Measurements from ENCODE around the gene ROBO1. TPM values are rescaled to one million over a fixed set of nuclear protein-coding genes. Genes with fewer than 3 reads are reported as not detected.

ROBO1 gene
- total RNA-seq, 1 donor from 2014 or later = 0.16 TPM

DNA sequence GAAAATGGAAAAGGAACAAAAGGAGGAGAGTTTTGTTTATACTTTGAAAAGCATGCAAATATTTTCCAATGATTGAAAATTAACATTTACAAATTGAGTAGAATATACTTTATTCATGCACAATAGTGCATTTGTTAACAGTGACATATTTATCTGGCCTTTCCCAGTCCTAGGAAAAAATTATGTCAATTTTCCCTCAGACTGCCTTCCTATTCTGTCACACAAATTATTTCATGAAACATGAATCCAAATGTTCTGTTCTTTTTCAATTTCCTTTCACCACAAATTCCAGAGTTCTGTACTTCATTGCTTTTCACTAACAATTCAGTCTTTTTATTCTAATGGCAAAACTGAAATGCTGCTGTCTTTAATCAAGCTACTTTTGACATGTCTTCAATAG lies 945.1 kb downstream of the ROBO1 start:
- no peaks in the 10 kb centered on the region for H3K4me1 Mint-ChIP-seq (ENCODE audit: low read depth)
- no peaks in the 10 kb centered on the region for H3K36me3 Mint-ChIP-seq (ENCODE audit: low read depth)
- H3K9me3 Mint-ChIP-seq = peaks cover 8% of the 10 kb centered on the region
- H3K27me3 Mint-ChIP-seq (ENCODE audit: insufficient read depth) = no peaks in the 10 kb centered on the region
- intact Hi-C loops (cut with micrococcal nuclease) = no loop called here
- no peak overlapping the region for H3K4me3 Mint-ChIP-seq
- no peak overlapping the region for H3K27ac Mint-ChIP-seq
- no peak for DNase-seq (ENCODE audit: low spot score)

GRCh38 chr3:78820542-78820941 lies 947.3 kb downstream of the ROBO1 start:
- H3K27ac Mint-ChIP-seq = no peak overlapping the region
- no peaks in the 10 kb centered on the region for H3K27me3 Mint-ChIP-seq (ENCODE audit: insufficient read depth)
- H3K4me3 Mint-ChIP-seq = no peak overlapping the region
- intact Hi-C loops (cut with micrococcal nuclease) = no loop called here
- no peak for DNase-seq (ENCODE audit: low spot score)
- H3K4me1 Mint-ChIP-seq (ENCODE audit: low read depth) = no peaks in the 10 kb centered on the region
- no peaks in the 10 kb centered on the region for H3K36me3 Mint-ChIP-seq (ENCODE audit: low read depth)
- peaks cover 8% of the 10 kb centered on the region for H3K9me3 Mint-ChIP-seq

DNA sequence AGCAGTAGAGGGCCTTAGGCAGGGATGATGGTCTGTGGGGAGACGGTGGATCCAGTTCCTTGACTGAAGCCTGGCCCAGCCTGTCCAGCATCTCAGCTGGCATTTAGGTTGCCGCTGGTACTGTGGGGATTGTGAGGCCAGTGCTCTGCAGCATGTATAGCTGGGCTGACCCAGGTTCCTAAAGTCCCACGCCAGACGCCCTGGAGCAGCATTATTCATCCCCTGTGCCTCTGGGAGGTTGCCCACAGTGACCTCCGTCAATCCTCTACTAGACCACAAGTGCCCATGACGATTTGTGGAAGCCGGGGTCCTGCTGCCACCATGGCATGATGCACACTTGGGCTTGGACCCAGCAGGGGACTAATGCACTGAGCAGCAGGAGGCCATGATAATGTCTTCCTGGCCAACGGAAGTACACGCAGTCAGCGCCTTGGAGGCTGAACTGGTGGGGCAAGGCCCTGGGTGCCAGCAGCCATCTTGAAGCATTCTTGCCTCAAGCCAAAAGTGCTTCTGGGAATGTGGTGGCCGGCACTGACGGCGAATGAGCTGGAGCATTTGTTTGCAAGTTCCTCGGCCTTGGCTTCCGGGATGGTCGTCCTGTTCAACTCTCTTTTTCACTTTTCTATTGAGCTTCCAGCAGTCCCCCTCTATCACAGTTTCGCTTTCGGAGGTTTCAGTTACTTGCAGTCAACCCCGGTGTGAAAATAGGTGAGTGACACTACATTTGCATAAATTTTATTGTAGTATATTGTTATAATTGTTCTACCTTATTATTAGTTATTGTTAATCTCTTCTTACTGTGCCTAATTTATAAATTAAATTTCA lies 949.4 kb downstream of the ROBO1 start:
- no peaks in the 10 kb centered on the region for H3K4me1 Mint-ChIP-seq (ENCODE audit: low read depth)
- peaks cover 4% of the 10 kb centered on the region for H3K9me3 Mint-ChIP-seq
- no peaks in the 10 kb centered on the region for H3K36me3 Mint-ChIP-seq (ENCODE audit: low read depth)
- DNase-seq (ENCODE audit: low spot score) = no peak
- H3K27ac Mint-ChIP-seq = no peak overlapping the region
- H3K27me3 Mint-ChIP-seq (ENCODE audit: insufficient read depth) = no peaks in the 10 kb centered on the region
- H3K4me3 Mint-ChIP-seq = no peak overlapping the region
- intact Hi-C loops (cut with micrococcal nuclease) = no loop called here

GRCh38 chr3:78814893-78815562 lies 952.8 kb downstream of the ROBO1 start:
- no peak overlapping the region for H3K27ac Mint-ChIP-seq
- no peaks in the 10 kb centered on the region for H3K36me3 Mint-ChIP-seq (ENCODE audit: low read depth)
- DNase-seq (ENCODE audit: low spot score) = no peak
- no peaks in the 10 kb centered on the region for H3K27me3 Mint-ChIP-seq (ENCODE audit: insufficient read depth)
- H3K4me3 Mint-ChIP-seq = no peak overlapping the region
- intact Hi-C loops (cut with micrococcal nuclease) = no loop called here
- no peaks in the 10 kb centered on the region for H3K4me1 Mint-ChIP-seq (ENCODE audit: low read depth)
- H3K9me3 Mint-ChIP-seq = peaks cover 4% of the 10 kb centered on the region

DNA sequence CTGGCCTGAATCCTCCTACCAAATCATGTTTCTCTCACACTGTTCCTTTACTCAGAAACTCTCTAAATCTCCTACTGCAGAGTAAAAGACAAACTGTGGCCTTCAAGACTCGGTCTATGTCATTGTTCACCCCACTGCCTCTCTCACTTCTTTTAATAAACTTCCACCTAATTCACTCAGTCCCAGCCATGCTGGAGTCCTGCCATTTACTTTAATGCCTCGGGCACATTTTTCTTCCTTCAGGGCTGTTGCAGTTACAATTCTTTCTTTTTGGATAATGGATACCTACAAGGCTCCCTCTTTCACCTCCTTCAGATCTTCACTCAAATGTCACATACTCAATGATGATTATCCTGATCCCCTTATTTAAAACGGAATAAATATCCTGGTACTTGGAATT lies 955.6 kb downstream of the ROBO1 start:
- H3K4me1 Mint-ChIP-seq (ENCODE audit: low read depth) = no peaks in the 10 kb centered on the region
- H3K27ac Mint-ChIP-seq = no peak overlapping the region
- H3K36me3 Mint-ChIP-seq (ENCODE audit: low read depth) = no peaks in the 10 kb centered on the region
- no peak overlapping the region for H3K4me3 Mint-ChIP-seq
- no peak for DNase-seq (ENCODE audit: low spot score)
- intact Hi-C loops (cut with micrococcal nuclease) = no loop called here
- H3K27me3 Mint-ChIP-seq (ENCODE audit: insufficient read depth) = peaks cover 1% of the 10 kb centered on the region
- H3K9me3 Mint-ChIP-seq = peaks cover 13% of the 10 kb centered on the region

- Mint-ChIP-seq H3K27ac (no peak overlapping the region), H3K27me3 (ENCODE audit: insufficient read depth) (peaks cover 1% of the 10 kb centered on the region), H3K9me3 (peaks cover 10% of the 10 kb centered on the region), H3K4me1 (ENCODE audit: low read depth) (no peaks in the 10 kb centered on the region), H3K36me3 (ENCODE audit: low read depth) (no peaks in the 10 kb centered on the region), H3K4me3 (no peak overlapping the region)
- intact Hi-C loops (cut with micrococcal nuclease) = no loop called here
- no peak for DNase-seq (ENCODE audit: low spot score)
Measured at GRCh38 chr3:78809966-78810365, 957.8 kb downstream of the ROBO1 start.

GRCh38 chr3:78804251-78805037 lies 963.4 kb downstream of the ROBO1 start:
- Mint-ChIP-seq H3K36me3 (ENCODE audit: low read depth) (no peaks in the 10 kb centered on the region), H3K9me3 (peaks cover 12% of the 10 kb centered on the region), H3K27me3 (ENCODE audit: insufficient read depth) (peaks cover 1% of the 10 kb centered on the region), H3K27ac (no peak overlapping the region), H3K4me1 (ENCODE audit: low read depth) (no peaks in the 10 kb centered on the region), H3K4me3 (no peak overlapping the region)
- no peak for DNase-seq (ENCODE audit: low spot score)
- intact Hi-C loops (cut with micrococcal nuclease) = no loop called here

- no peak for DNase-seq (ENCODE audit: low spot score)
- Mint-ChIP-seq H3K27ac (no peak overlapping the region), H3K36me3 (ENCODE audit: low read depth) (no peaks in the 10 kb centered on the region), H3K4me3 (no peak overlapping the region), H3K27me3 (ENCODE audit: insufficient read depth) (no peaks in the 10 kb centered on the region), H3K4me1 (ENCODE audit: low read depth) (no peaks in the 10 kb centered on the region), H3K9me3 (peaks cover 3% of the 10 kb centered on the region)
- intact Hi-C loops (cut with micrococcal nuclease) = no loop called here
Measured at GRCh38 chr3:78802562-78802930, 965.3 kb downstream of the ROBO1 start.

DNA sequence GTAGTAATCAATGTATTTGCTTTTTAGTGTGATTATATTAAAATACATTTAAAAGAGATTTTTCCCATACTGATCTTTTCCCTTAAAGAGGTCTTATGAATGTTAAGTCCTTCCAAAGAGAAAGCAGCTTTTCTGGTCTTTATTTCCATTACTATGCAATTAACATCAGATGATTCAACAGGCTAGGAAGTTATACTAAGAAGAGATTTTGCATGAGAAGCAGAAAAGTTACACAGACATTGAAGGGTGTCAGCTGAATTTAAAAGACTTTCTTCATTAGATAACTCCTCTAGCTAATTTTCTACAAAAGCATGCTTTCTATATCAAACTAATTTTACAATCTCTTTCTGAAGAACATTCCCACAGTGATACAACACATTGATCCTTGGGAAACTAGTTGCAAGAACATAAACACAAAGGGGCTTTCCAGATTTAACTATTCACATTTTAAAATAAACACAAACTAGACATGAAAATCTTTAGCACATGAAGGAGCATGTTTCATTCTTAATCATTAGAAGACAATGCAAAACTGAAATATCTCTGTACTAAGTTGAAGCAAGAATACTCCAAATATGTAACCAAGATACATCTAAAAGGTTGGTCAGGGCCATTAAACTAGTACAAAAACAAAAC lies 965.8 kb downstream of the ROBO1 start:
- Mint-ChIP-seq H3K36me3 (ENCODE audit: low read depth) (no peaks in the 10 kb centered on the region), H3K4me3 (no peak overlapping the region), H3K9me3 (peaks cover 4% of the 10 kb centered on the region), H3K27me3 (ENCODE audit: insufficient read depth) (no peaks in the 10 kb centered on the region), H3K27ac (no peak overlapping the region), H3K4me1 (ENCODE audit: low read depth) (no peaks in the 10 kb centered on the region)
- intact Hi-C loops (cut with micrococcal nuclease) = no loop called here
- DNase-seq (ENCODE audit: low spot score) = no peak

DNA sequence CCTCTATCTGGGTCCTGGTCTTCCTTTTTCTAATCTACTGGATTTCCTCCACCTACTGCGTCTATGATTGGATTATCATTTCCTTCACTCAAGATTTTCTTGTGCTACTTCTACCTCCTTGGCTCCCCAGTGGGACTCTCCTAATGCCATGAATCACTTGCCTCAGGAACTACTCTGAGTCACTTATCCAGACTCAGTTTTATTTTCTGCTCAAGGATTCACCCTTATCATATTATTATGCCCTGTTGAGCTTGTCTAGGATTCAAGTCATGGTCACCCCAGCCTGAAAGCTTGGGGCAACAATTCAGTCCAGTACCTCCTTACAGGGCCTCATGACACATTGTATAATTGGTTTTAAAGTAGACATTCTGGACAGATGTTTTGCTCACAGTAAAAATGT lies 968.1 kb downstream of the ROBO1 start:
- no peaks in the 10 kb centered on the region for H3K27me3 Mint-ChIP-seq (ENCODE audit: insufficient read depth)
- H3K27ac Mint-ChIP-seq = no peak overlapping the region
- peaks cover 11% of the 10 kb centered on the region for H3K9me3 Mint-ChIP-seq
- H3K36me3 Mint-ChIP-seq (ENCODE audit: low read depth) = no peaks in the 10 kb centered on the region
- H3K4me1 Mint-ChIP-seq (ENCODE audit: low read depth) = no peaks in the 10 kb centered on the region
- intact Hi-C loops (cut with micrococcal nuclease) = no loop called here
- H3K4me3 Mint-ChIP-seq = no peak overlapping the region
- DNase-seq (ENCODE audit: low spot score) = no peak

DNA sequence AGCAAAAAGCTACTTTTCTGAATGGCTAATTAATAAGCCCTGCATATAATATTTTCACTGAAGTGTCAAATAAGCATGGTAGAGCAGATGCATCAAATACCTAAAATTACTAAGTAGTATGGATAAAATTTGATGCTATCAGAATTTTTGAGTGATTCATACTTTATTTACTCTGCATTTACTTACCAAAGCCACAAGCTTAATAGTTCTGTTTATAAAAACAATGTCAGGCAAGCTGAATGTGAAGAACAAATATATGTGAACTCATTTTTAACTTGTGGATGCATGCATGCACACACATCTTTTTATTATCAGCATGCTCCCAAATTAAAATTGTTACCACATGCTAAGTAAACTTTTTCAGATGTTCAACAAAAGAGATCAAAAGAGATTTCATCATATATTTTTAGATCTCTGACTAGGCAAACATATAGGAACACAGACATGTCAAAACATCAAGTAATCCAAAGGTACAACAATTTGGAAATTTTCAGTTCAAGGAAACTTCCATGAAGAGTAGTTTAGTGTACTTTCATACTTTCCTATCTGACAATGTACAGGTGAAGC lies 969.4 kb downstream of the ROBO1 start:
- H3K27me3 Mint-ChIP-seq (ENCODE audit: insufficient read depth) = no peaks in the 10 kb centered on the region
- H3K9me3 Mint-ChIP-seq = peaks cover 11% of the 10 kb centered on the region

GRCh38 chr3:78794431-78794830 lies 973.4 kb downstream of the ROBO1 start:
- Mint-ChIP-seq H3K27me3 (ENCODE audit: insufficient read depth) (no peaks in the 10 kb centered on the region), H3K27ac (no peak overlapping the region), H3K4me1 (ENCODE audit: low read depth) (no peaks in the 10 kb centered on the region)

More for the DNA sequence above, 969.4 kb downstream of the ROBO1 start:
- intact Hi-C loops (cut with micrococcal nuclease) = no loop called here
- Mint-ChIP-seq H3K4me1 (ENCODE audit: low read depth) (no peaks in the 10 kb centered on the region), H3K4me3 (no peak overlapping the region), H3K36me3 (ENCODE audit: low read depth) (no peaks in the 10 kb centered on the region), H3K27ac (no peak overlapping the region)
- DNase-seq (ENCODE audit: low spot score) = no peak

More at GRCh38 chr3:78794431-78794830, 973.4 kb downstream of the ROBO1 start:
- H3K4me3 Mint-ChIP-seq = no peak overlapping the region
- intact Hi-C loops (cut with micrococcal nuclease) = no loop called here
- H3K36me3 Mint-ChIP-seq (ENCODE audit: low read depth) = no peaks in the 10 kb centered on the region
- H3K9me3 Mint-ChIP-seq = peaks cover 7% of the 10 kb centered on the region
- no peak for DNase-seq (ENCODE audit: low spot score)
